ENCODE data around the gene PHF11.

DNA sequence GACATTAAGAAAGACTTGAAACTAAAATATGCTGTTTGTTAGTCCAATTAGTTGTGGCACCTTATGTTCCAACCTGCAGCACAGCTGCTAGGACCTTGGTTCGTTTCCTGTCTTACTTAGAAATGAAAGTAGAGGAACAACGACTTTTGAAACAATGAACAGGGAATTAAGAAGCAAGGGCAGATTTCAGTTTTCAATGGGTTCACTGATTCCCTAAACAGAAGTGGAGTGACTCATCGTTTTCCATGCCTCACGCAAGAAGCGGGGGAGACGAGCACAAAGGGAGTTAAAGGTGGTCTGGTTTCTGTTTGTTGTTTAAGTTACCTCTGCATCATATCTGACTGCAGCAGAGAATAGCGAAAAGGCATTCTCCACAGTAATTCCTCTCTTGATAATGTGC, 44.8 kb downstream of the PHF11 start:
- TF ChIP-seq, protein P1, sequence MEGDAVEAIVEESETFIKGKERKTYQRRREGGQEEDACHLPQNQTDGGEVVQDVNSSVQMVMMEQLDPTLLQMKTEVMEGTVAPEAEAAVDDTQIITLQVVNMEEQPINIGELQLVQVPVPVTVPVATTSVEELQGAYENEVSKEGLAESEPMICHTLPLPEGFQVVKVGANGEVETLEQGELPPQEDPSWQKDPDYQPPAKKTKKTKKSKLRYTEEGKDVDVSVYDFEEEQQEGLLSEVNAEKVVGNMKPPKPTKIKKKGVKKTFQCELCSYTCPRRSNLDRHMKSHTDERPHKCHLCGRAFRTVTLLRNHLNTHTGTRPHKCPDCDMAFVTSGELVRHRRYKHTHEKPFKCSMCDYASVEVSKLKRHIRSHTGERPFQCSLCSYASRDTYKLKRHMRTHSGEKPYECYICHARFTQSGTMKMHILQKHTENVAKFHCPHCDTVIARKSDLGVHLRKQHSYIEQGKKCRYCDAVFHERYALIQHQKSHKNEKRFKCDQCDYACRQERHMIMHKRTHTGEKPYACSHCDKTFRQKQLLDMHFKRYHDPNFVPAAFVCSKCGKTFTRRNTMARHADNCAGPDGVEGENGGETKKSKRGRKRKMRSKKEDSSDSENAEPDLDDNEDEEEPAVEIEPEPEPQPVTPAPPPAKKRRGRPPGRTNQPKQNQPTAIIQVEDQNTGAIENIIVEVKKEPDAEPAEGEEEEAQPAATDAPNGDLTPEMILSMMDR (IDR thresholded peaks at IDR 0.05; ENCODE audit: low read depth, low read length): no peak
- TF ChIP-seq EZH2phosphoT487 (IDR thresholded peaks at IDR 0.05; ENCODE audit: low read depth): no peak
